IPS-18a (cell line): ENCODE measurements around the gene SCN5A.
A peak's percentile ranks its signal among the peaks of the same experiment; 100 is the strongest.

Source experiments
- H3K27ac ChIP-seq: one replicate; pipeline ENCODE4 v1.5.1; 2013; ENCODE audit warnings: low read length
- H3K27me3 ChIP-seq: one replicate; pipeline ENCODE4 v1.6.1; 2013; ENCODE audit warnings: mild to moderate bottlenecking, low read length; ENCODE audit not compliant: control insufficient read depth, insufficient read depth
- H3K36me3 ChIP-seq: one replicate; pipeline ENCODE4 v1.6.1; 2013; ENCODE audit warnings: low read depth, low read length; ENCODE audit not compliant: control insufficient read depth
- H3K4me1 ChIP-seq: one replicate; pipeline ENCODE4 v1.6.1; 2013; ENCODE audit warnings: low read depth, low read length; ENCODE audit not compliant: control insufficient read depth
- H3K4me3 ChIP-seq: one replicate; pipeline ENCODE4 v1.5.1; 2013; ENCODE audit warnings: low read length
- H3K9ac ChIP-seq: one replicate; pipeline ENCODE4 v1.6.1; 2013; ENCODE audit warnings: mild to moderate bottlenecking, low read length, moderate library complexity
- H3K9me3 ChIP-seq: one replicate; pipeline ENCODE4 v1.6.1; 2013; ENCODE audit warnings: low read depth, low read length; ENCODE audit not compliant: control insufficient read depth

The SCN5A gene

GRCh38 chr3:38657369-38657768 lies 7.9 kb upstream of the SCN5A start:
- Histone ChIP-seq H3K27me3 (peaks cover 17% of the 10 kb centered on the region), H3K36me3 (no peaks in the 10 kb centered on the region), H3K4me1 (peaks cover 6% of the 10 kb centered on the region), H3K9me3 (no peaks in the 10 kb centered on the region), H3K4me3 (no peak overlapping the region), H3K9ac (no peak overlapping the region), H3K27ac (no peak overlapping the region)

- H3K4me1 ChIP-seq, result peaks cover 6% of the 10 kb centered on the region
- no peak overlapping the region for H3K27ac ChIP-seq
- no peak overlapping the region for H3K9ac ChIP-seq
- H3K4me3 ChIP-seq, result no peak overlapping the region
- H3K9me3 ChIP-seq, result no peaks in the 10 kb centered on the region
- H3K36me3 ChIP-seq, result no peaks in the 10 kb centered on the region
- H3K27me3 ChIP-seq, result peaks cover 32% of the 10 kb centered on the region
Observed at GRCh38 chr3:38655708-38656300, 6.3 kb upstream of the SCN5A start.

GRCh38 chr3:38653685-38654537 lies 4.4 kb upstream of the SCN5A start:
- Histone ChIP-seq H3K9me3 (no peaks in the 10 kb centered on the region), H3K36me3 (no peaks in the 10 kb centered on the region), H3K27me3 (peaks cover 44% of the 10 kb centered on the region), H3K9ac (no peak overlapping the region), H3K4me1 (peaks cover 6% of the 10 kb centered on the region), H3K4me3 (no peak overlapping the region), H3K27ac (no peak overlapping the region)

GRCh38 chr3:38652934-38653333 lies 3.4 kb upstream of the SCN5A start:
- no peak overlapping the region for H3K27ac ChIP-seq
- H3K9me3 ChIP-seq, result no peaks in the 10 kb centered on the region
- H3K4me1 ChIP-seq, result no peaks in the 10 kb centered on the region
- no peak overlapping the region for H3K9ac ChIP-seq
- H3K4me3 ChIP-seq, result no peak overlapping the region
- peaks cover 48% of the 10 kb centered on the region for H3K27me3 ChIP-seq
- no peaks in the 10 kb centered on the region for H3K36me3 ChIP-seq

- Histone ChIP-seq H3K36me3 (no peaks in the 10 kb centered on the region), H3K9me3 (no peaks in the 10 kb centered on the region), H3K27ac (no peak overlapping the region), H3K4me3 (peak overlapping the region; percentile 55), H3K9ac (no peak overlapping the region), H3K27me3 (peaks cover 56% of the 10 kb centered on the region), H3K4me1 (no peaks in the 10 kb centered on the region)
Observed at GRCh38 chr3:38651153-38651789, 1.8 kb upstream of the SCN5A start.

- no peaks in the 10 kb centered on the region for H3K36me3 ChIP-seq
- peak overlapping the region; percentile 55 for H3K4me3 ChIP-seq
- H3K27me3 ChIP-seq, result peaks cover 55% of the 10 kb centered on the region
- no peaks in the 10 kb centered on the region for H3K9me3 ChIP-seq
- H3K4me1 ChIP-seq, result no peaks in the 10 kb centered on the region
- H3K9ac ChIP-seq, result no peak overlapping the region
- no peak overlapping the region for H3K27ac ChIP-seq
Observed at GRCh38 chr3:38650248-38650951, 913 bp upstream of the SCN5A start.

GRCh38 chr3:38648659-38649499 lies 608 bp downstream of the SCN5A start:
- H3K36me3 ChIP-seq, result no peaks in the 10 kb centered on the region
- H3K27ac ChIP-seq, result no peak overlapping the region
- no peaks in the 10 kb centered on the region for H3K9me3 ChIP-seq
- no peaks in the 10 kb centered on the region for H3K4me1 ChIP-seq
- no peak overlapping the region for H3K9ac ChIP-seq
- H3K4me3 ChIP-seq, result peak overlapping the region; percentile 63
- H3K27me3 ChIP-seq, result peaks cover 64% of the 10 kb centered on the region

- H3K4me3 ChIP-seq, result peak overlapping the region; percentile 63
- H3K27me3 ChIP-seq, result peaks cover 64% of the 10 kb centered on the region
- no peak overlapping the region for H3K9ac ChIP-seq
- no peaks in the 10 kb centered on the region for H3K9me3 ChIP-seq
- H3K4me1 ChIP-seq, result no peaks in the 10 kb centered on the region
- no peak overlapping the region for H3K27ac ChIP-seq
- no peaks in the 10 kb centered on the region for H3K36me3 ChIP-seq
Observed at GRCh38 chr3:38648024-38648658, 1.3 kb downstream of the SCN5A start.

GRCh38 chr3:38647217-38647970 lies 2.1 kb downstream of the SCN5A start:
- no peaks in the 10 kb centered on the region for H3K9me3 ChIP-seq
- H3K36me3 ChIP-seq, result no peaks in the 10 kb centered on the region
- no peak overlapping the region for H3K27ac ChIP-seq
- no peak overlapping the region for H3K4me3 ChIP-seq
- H3K4me1 ChIP-seq, result no peaks in the 10 kb centered on the region
- no peak overlapping the region for H3K9ac ChIP-seq
- peaks cover 72% of the 10 kb centered on the region for H3K27me3 ChIP-seq

GRCh38 chr3:38646630-38647029 lies 2.9 kb downstream of the SCN5A start:
- H3K9ac ChIP-seq, result no peak overlapping the region
- no peaks in the 10 kb centered on the region for H3K9me3 ChIP-seq
- H3K36me3 ChIP-seq, result no peaks in the 10 kb centered on the region
- no peak overlapping the region for H3K27ac ChIP-seq
- H3K27me3 ChIP-seq, result peaks cover 70% of the 10 kb centered on the region
- no peak overlapping the region for H3K4me3 ChIP-seq
- no peaks in the 10 kb centered on the region for H3K4me1 ChIP-seq
